Stomach (tissue), 4 donors: ENCODE results near the gene STK38L.

Experiments
- CTCF ChIP-seq, 7 experiments: fragments of 450-650 bp in 4 of 7; fragments of 200-600 bp in 3 of 7; sonication (generic) in 3 of 7; IDR thresholded peaks; one replicate each; pipeline ENCODE4 v1.5.1; 2016 to 2019; ENCODE audit warnings: antibody characterized with exemption in 7 of 7, control low read depth in 2 of 7, mild to moderate bottlenecking in 1 of 7
- EP300 ChIP-seq: sonication (generic); formaldehyde crosslinking; IDR thresholded peaks from one replicate; pipeline ENCODE4 v1.6.1; 2017; ENCODE audit warnings: antibody characterized with exemption
- POLR2A ChIP-seq, 4 donors: fragments of 450-650 bp; IDR thresholded peaks; one replicate each; pipeline ENCODE4 v1.6.1; 2016; ENCODE audit warnings: antibody characterized with exemption in 4 of 4, control low read depth in 2 of 4, mild to moderate bottlenecking in 1 of 4, moderate library complexity in 1 of 4

- no peak for TF ChIP-seq CTCF (IDR thresholded peaks at IDR 0.05)
- no peak for TF ChIP-seq EP300
- TF ChIP-seq POLR2A (IDR thresholded peaks at IDR 0.05), result no peak
Observed at GRCh38 chr12:27206801-27207502, 37.1 kb upstream of the STK38L start.
